Panc1 (cell line): Measurements from ENCODE around the gene MSRB3. TPM values are rescaled to one million over a fixed set of nuclear protein-coding genes. Genes with fewer than 3 reads are reported as not detected.

Experiments used
- ATAC-seq: fragments of 200-7000 bp; cut with Tn5 transposase; 2 replicates; pipeline ENCODE4 v1.9.1; 2020; ENCODE audit warnings: mild to moderate bottlenecking, moderate library complexity
- BruUV-seq: library from RNA; stranded (reverse); fragments of 400-500 nt; replicated peaks from 2 replicates; lab custom pipeline; 2021; lab: Mats Ljungman, UMichigan
- CTCF ChIA-PET: fragments of 300-600 bp; sonication (Branson Sonifier 250); formaldehyde crosslinking; loops from one replicate; lab custom pipeline; 2022; ENCODE audit warnings: antibody characterized with exemption; lab: Charles Lee
- POLR2A ChIA-PET: fragments of 300-600 bp; sonication (Branson Sonifier 250); formaldehyde crosslinking; loops from one replicate; lab custom pipeline; 2022; ENCODE audit warnings: antibody characterized with exemption; lab: Charles Lee
- DNase-seq: peaks from one replicate; pipeline ENCODE4 v3.0.0-alpha.2; 2010; ENCODE audit warnings: low read depth, low spot score
- H3K27ac ChIP-seq: 2 replicates; pipeline ENCODE4 v1.5.1; 2011; ENCODE audit warnings: mild to moderate bottlenecking, low read length, inconsistent platforms
- H3K27me3 ChIP-seq: fragments of 200-500 bp; sonication (Bioruptor generic); 2 replicates; pipeline ENCODE4 v1.6.0; 2014; ENCODE audit warnings: low read length, inconsistent platforms; ENCODE audit not compliant: control insufficient read depth, insufficient read depth
- H3K36me3 ChIP-seq: fragments of 200-500 bp; sonication (Bioruptor generic); 2 replicates; pipeline ENCODE4 v1.5.1; 2014; ENCODE audit warnings: inconsistent platforms, mild to moderate bottlenecking, low read length, moderate library complexity; ENCODE audit not compliant: control insufficient read depth, insufficient read depth
- H3K4me1 ChIP-seq: 2 replicates; pipeline ENCODE4 v1.5.1; 2011; ENCODE audit warnings: inconsistent platforms, mild to moderate bottlenecking, low read length, moderate library complexity; ENCODE audit not compliant: control insufficient read depth, insufficient read depth
- H3K4me3 ChIP-seq, 2 experiments: 2 replicates each; pipeline ENCODE4 v1.5.1; 2011 to 2012; ENCODE audit warnings: low read depth in 2 of 2, low read length in 2 of 2, mild to moderate bottlenecking in 2 of 2, inconsistent platforms in 1 of 2, moderate library complexity in 1 of 2
- H3K9me3 ChIP-seq: fragments of 200-500 bp; sonication (Bioruptor generic); 2 replicates; pipeline ENCODE4 v1.5.1; 2014; ENCODE audit warnings: low read depth, mild to moderate bottlenecking, inconsistent platforms, low read length, moderate library complexity; ENCODE audit not compliant: control insufficient read depth, insufficient read depth
- CTCF ChIP-seq: fragments of 450-650 bp; IDR thresholded peaks from 2 replicates; pipeline ENCODE4 v1.5.1; 2017; ENCODE audit warnings: mild to moderate bottlenecking
- POLR2AphosphoS5 ChIP-seq: IDR thresholded peaks from 2 replicates; pipeline ENCODE4 v1.6.1; 2012; ENCODE audit warnings: mild to moderate bottlenecking, low read depth, low read length, moderate library complexity
- REST ChIP-seq, 2 experiments: IDR thresholded peaks; 2 replicates each; pipeline ENCODE4 v1.6.1; 2011 to 2012; ENCODE audit warnings: low read depth in 2 of 2, control low read depth in 1 of 2, low read length in 1 of 2, mild to moderate bottlenecking in 1 of 2, moderate library complexity in 1 of 2; ENCODE audit not compliant: insufficient read depth in 1 of 2
- SIN3A ChIP-seq: IDR thresholded peaks from 2 replicates; pipeline ENCODE4 v1.6.1; 2012; ENCODE audit warnings: low read depth, mild to moderate bottlenecking, low read length, moderate library complexity, borderline replicate concordance; ENCODE audit not compliant: insufficient read depth
- TCF7L2 ChIP-seq: IDR thresholded peaks from 2 replicates; pipeline ENCODE4 v1.6.1; 2011; ENCODE audit warnings: mild to moderate bottlenecking, low read depth, low read length, inconsistent platforms
- in situ Hi-C: cut with HindIII; loops from 2 replicates; pipeline ENCODE4 v1.10.0; 2016; ENCODE audit warnings: low sequenced_read_pairs, low pct_unique_long_range_greater_than_20kb
- intact Hi-C: fragments of 100-400 bp; cut with micrococcal nuclease; formaldehyde crosslinking; loops from one replicate; pipeline ENCODE4 v1.10.0; 2022; ENCODE audit not compliant: unreplicated experiment
- total RNA-seq: library from RNA; stranded (reverse); gene quantifications from one replicate; pipeline ENCODE4 v1.2.1, GENCODE V29; 2021; ENCODE audit not compliant: unreplicated experiment

The MSRB3 gene
- total RNA-seq, 1 experiment from 2014 or later: 89.7 TPM

- Histone ChIP-seq H3K27ac (no peak overlapping the region), H3K9me3 (no peaks in the 10 kb centered on the region), H3K36me3 (no peaks in the 10 kb centered on the region), H3K27me3 (no peaks in the 10 kb centered on the region), H3K4me3 (no peak overlapping the region), H3K4me1 (no peaks in the 10 kb centered on the region)
- DNase-seq (no peak), ATAC-seq (no peak)
- TF ChIP-seq SIN3A (no peak), REST (IDR thresholded peaks at IDR 0.05; ENCODE audit: insufficient read depth in 1 of 2, low read depth in 2 of 2, low read length in 1 of 2) (no peak), TCF7L2 (no peak), POLR2AphosphoS5 (no peak), CTCF (no peak)
- POLR2A ChIA-PET: no interaction called here
- BruUV-seq: no TSS peak
- CTCF ChIA-PET: no interaction called here
- intact Hi-C loops: no loop called here
- in situ Hi-C loops: no loop called here
These were observed 19.0 kb upstream of the MSRB3 start for GRCh38 chr12:65259501-65259900.

- ATAC-seq: no peak
- CTCF ChIA-PET: no interaction called here
- in situ Hi-C loops: no loop called here
- POLR2A ChIA-PET: no interaction called here
- Histone ChIP-seq H3K4me3 (no peak overlapping the region), H3K36me3 (no peaks in the 10 kb centered on the region), H3K9me3 (no peaks in the 10 kb centered on the region), H3K27ac (no peak overlapping the region), H3K4me1 (no peaks in the 10 kb centered on the region), H3K27me3 (no peaks in the 10 kb centered on the region)
- no TSS peak for BruUV-seq
- intact Hi-C loops: no loop called here
- TF ChIP-seq CTCF (no peak), REST (IDR thresholded peaks at IDR 0.05; ENCODE audit: insufficient read depth in 1 of 2, low read depth in 2 of 2, low read length in 1 of 2) (no peak), SIN3A (no peak), POLR2AphosphoS5 (no peak)
- no peak for DNase-seq
These were observed 14.7 kb upstream of the MSRB3 start for GRCh38 chr12:65263777-65264176.
